ENCODE data around the gene RNF13.

DNA sequence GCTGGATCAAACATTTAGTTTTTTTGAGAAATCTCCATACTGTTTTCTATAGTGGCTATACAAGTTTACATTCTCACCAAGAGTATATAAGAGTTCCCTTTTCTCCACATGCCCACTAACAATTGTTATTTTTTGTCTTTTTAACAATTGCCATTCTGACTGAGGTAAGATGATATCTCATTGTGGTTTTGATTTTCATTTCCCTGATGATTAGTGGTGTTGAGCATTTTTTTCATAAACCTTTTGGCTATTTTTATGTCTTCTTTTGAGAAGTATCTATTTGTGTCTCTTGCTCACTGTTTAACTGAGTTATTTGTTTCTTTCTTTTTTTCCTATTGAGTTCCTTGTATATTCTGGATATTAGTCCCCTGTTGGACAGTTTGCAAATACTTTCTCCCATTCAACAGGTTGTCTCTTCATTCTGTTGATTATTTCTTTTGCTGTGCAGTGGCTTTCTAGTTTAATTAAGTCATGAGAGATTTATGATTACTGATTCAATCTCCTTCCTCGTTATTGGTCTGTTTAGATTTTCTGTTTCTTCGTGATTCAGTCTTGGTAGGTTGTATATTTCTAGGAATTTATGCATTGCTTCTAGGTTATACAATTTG is 6.7 kb upstream of the RNF13 start:
- TF ChIP-seq, protein P1, sequence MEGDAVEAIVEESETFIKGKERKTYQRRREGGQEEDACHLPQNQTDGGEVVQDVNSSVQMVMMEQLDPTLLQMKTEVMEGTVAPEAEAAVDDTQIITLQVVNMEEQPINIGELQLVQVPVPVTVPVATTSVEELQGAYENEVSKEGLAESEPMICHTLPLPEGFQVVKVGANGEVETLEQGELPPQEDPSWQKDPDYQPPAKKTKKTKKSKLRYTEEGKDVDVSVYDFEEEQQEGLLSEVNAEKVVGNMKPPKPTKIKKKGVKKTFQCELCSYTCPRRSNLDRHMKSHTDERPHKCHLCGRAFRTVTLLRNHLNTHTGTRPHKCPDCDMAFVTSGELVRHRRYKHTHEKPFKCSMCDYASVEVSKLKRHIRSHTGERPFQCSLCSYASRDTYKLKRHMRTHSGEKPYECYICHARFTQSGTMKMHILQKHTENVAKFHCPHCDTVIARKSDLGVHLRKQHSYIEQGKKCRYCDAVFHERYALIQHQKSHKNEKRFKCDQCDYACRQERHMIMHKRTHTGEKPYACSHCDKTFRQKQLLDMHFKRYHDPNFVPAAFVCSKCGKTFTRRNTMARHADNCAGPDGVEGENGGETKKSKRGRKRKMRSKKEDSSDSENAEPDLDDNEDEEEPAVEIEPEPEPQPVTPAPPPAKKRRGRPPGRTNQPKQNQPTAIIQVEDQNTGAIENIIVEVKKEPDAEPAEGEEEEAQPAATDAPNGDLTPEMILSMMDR (IDR thresholded peaks at IDR 0.05; ENCODE audit: low read length), result no peak
- no peak for TF ChIP-seq EZH2 (optimal IDR thresholded peaks at IDR 0.05; ENCODE audit: low read depth, low read length)
- TF ChIP-seq EZH2phosphoT487 (IDR thresholded peaks at IDR 0.05; ENCODE audit: low read length), result no peak

All from MM.1S (cell line).